Mesenchymal stem cell (in vitro differentiated cells and primary cell): ENCODE results near the gene RUBCNL.

Experiments
- DNase-seq: peaks from one replicate; pipeline ENCODE4 v3.0.0-alpha.2; 2013
- H2AFZ ChIP-seq: one replicate; pipeline ENCODE4 v1.6.1; 2013; ENCODE audit warnings: low read depth, mild to moderate bottlenecking, control low read depth, inconsistent platforms, low read length, moderate library complexity
- H2AK5ac ChIP-seq: 2 replicates; pipeline ENCODE4 v1.6.1; 2013; ENCODE audit warnings: low read length, moderate library complexity, mild to moderate bottlenecking, inconsistent platforms; ENCODE audit not compliant: severe bottlenecking
- H2BK120ac ChIP-seq: one replicate; pipeline ENCODE4 v1.6.1; 2013; ENCODE audit warnings: low read depth, mild to moderate bottlenecking, inconsistent platforms, low read length, moderate library complexity
- H2BK12ac ChIP-seq, 2 experiments: one replicate each; pipeline ENCODE4 v1.6.1; 2013; ENCODE audit warnings: inconsistent platforms in 2 of 2, low read length in 2 of 2, mild to moderate bottlenecking in 2 of 2, moderate library complexity in 2 of 2, control low read depth in 1 of 2
- H2BK15ac ChIP-seq: one replicate; pipeline ENCODE4 v1.6.1; 2013; ENCODE audit warnings: mild to moderate bottlenecking, low read depth, inconsistent platforms; ENCODE audit not compliant: poor library complexity, severe bottlenecking
- H2BK5ac ChIP-seq: 2 replicates; pipeline ENCODE4 v1.6.1; 2013; ENCODE audit warnings: low read depth, mild to moderate bottlenecking, low read length, control low read depth, inconsistent platforms; ENCODE audit not compliant: poor library complexity, severe bottlenecking
- H3K14ac ChIP-seq, 2 experiments: one replicate each; pipeline ENCODE4 v1.6.1; 2013; ENCODE audit warnings: inconsistent platforms in 2 of 2, low read length in 2 of 2, control low read depth in 1 of 2, mild to moderate bottlenecking in 1 of 2, moderate library complexity in 1 of 2
- H3K18ac ChIP-seq, 2 experiments: one replicate each; pipeline ENCODE4 v1.6.1; 2013; ENCODE audit warnings: inconsistent platforms in 2 of 2, low read length in 2 of 2, control low read depth in 1 of 2, low read depth in 1 of 2, mild to moderate bottlenecking in 1 of 2
- H3K23ac ChIP-seq, 2 experiments: one replicate each; pipeline ENCODE4 v1.6.1; 2013; ENCODE audit warnings: inconsistent platforms in 2 of 2, low read length in 2 of 2, mild to moderate bottlenecking in 2 of 2, moderate library complexity in 2 of 2, control low read depth in 1 of 2
- H3K27ac ChIP-seq: 2 replicates; pipeline ENCODE4 v1.5.1; 2013; ENCODE audit warnings: mild to moderate bottlenecking, moderate library complexity, low read length, control low read depth, inconsistent platforms; ENCODE audit not compliant: poor library complexity, severe bottlenecking
- H3K27me3 ChIP-seq, 2 experiments: 2 replicates each; pipeline versions ENCODE4 v1.6.1 to v1.7.0; 2013; ENCODE audit warnings: low read length in 2 of 2, mild to moderate bottlenecking in 2 of 2, moderate library complexity in 2 of 2, control low read depth in 1 of 2, inconsistent platforms in 1 of 2; ENCODE audit not compliant: control insufficient read depth in 1 of 2, insufficient read depth in 1 of 2
- H3K36me3 ChIP-seq, 2 experiments: 2 replicates each; pipeline versions ENCODE4 v1.6.1 to v1.7.0; 2013; ENCODE audit warnings: low read length in 2 of 2, control low read depth in 1 of 2, inconsistent platforms in 1 of 2, low read depth in 1 of 2, mild to moderate bottlenecking in 1 of 2; ENCODE audit not compliant: insufficient read depth in 2 of 2, control insufficient read depth in 1 of 2
- H3K4ac ChIP-seq, 2 experiments: one replicate each; pipeline ENCODE4 v1.6.1; 2013; ENCODE audit warnings: inconsistent platforms in 2 of 2, low read length in 2 of 2, mild to moderate bottlenecking in 2 of 2, moderate library complexity in 2 of 2, control low read depth in 1 of 2, low read depth in 1 of 2
- H3K4me1 ChIP-seq: 2 replicates; pipeline ENCODE4 v1.6.1; 2013; ENCODE audit warnings: low read depth, low read length, control low read depth; ENCODE audit not compliant: control insufficient read depth, insufficient read depth
- H3K4me2 ChIP-seq: 2 replicates; pipeline ENCODE4 v1.6.1; 2013; ENCODE audit warnings: low read length, mild to moderate bottlenecking, inconsistent platforms; ENCODE audit not compliant: poor library complexity, severe bottlenecking
- H3K4me3 ChIP-seq, 2 experiments: 2 replicates each; pipeline versions ENCODE4 v1.5.1 to v1.7.0; 2013; ENCODE audit warnings: low read length in 2 of 2, mild to moderate bottlenecking in 2 of 2, control low read depth in 1 of 2, low read depth in 1 of 2; ENCODE audit not compliant: insufficient read depth in 1 of 2
- H3K79me1 ChIP-seq: replicated peaks from 2 replicates; pipeline ENCODE4 v1.6.1; 2013; ENCODE audit warnings: mild to moderate bottlenecking, control low read depth, low read length, inconsistent platforms; ENCODE audit not compliant: poor library complexity, severe bottlenecking
- H3K9ac ChIP-seq: 2 replicates; pipeline ENCODE4 v1.7.0; 2013; ENCODE audit warnings: mild to moderate bottlenecking, low read length, moderate library complexity
- H3K9me3 ChIP-seq: 2 replicates; pipeline ENCODE4 v1.7.0; 2013; ENCODE audit warnings: mild to moderate bottlenecking, low read length; ENCODE audit not compliant: control insufficient read depth
- H4K8ac ChIP-seq: one replicate; pipeline ENCODE4 v1.6.1; 2013; ENCODE audit warnings: inconsistent platforms, mild to moderate bottlenecking, low read length, moderate library complexity
- H4K91ac ChIP-seq: one replicate; pipeline ENCODE4 v1.6.1; 2013; ENCODE audit warnings: mild to moderate bottlenecking, low read length, inconsistent platforms
- WGBS: methylation state at CpG from one replicate; pipeline ENCODE4 v1.1.7; 2013; ENCODE audit warnings: mixed read lengths; 5-methylcytosine and 5-hydroxymethylcytosine counted together

Gene RUBCNL

DNA sequence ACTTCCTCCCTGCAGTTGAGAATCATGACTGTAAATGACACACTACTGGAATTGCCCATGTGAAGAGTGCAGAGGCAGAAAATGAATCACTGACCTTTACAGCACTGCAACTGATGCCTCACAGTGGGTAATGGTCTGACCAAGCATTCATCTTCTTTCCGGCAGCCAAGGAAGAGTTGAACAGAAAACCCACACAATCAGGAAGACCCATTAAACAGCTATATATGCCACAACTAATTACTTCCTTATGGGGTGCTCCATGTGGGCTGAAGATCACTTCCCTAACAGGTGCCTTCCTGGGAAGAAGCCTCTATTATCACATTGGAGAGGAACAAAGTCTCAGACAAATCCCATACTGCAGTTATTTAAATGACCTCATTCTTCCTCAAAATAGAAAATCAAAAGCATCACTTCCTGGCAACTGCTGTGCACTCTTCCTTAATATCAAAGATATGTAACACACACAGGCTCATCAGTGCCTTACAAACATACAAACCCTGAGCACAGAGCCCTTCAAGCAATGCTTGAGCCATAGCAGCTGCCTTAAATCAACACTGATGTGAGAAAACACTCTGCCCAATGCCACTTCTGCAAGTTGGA, 45.8 kb downstream of the RUBCNL start:
- no peaks in the 10 kb centered on the region for H3K27me3 ChIP-seq
- H2BK5ac ChIP-seq: no peak overlapping the region
- no peak overlapping the region for H3K23ac ChIP-seq
- H3K14ac ChIP-seq: no peak overlapping the region
- peak; percentile 69 for DNase-seq
- no peaks in the 10 kb centered on the region for H3K9me3 ChIP-seq
- no peak overlapping the region for H2BK15ac ChIP-seq
- no peak overlapping the region for H3K4me2 ChIP-seq
- H3K18ac ChIP-seq: no peak overlapping the region
- H3K9ac ChIP-seq: peak overlapping the region; percentile 59
- H2BK120ac ChIP-seq: no peak overlapping the region
- H4K8ac ChIP-seq: no peak overlapping the region
- no peak overlapping the region for H3K4me3 ChIP-seq
- peaks cover 17% of the 10 kb centered on the region for H3K4me1 ChIP-seq
- 89% methylated on average over 1 of the region's 1 CpG for WGBS
- H3K4ac ChIP-seq: no peak overlapping the region
- no peak overlapping the region for H2BK12ac ChIP-seq
- no peak overlapping the region for H4K91ac ChIP-seq
- H3K79me1 ChIP-seq: no peaks in the 10 kb centered on the region
- H2AFZ ChIP-seq: no peak overlapping the region
- H2AK5ac ChIP-seq: no peak overlapping the region
- no peak overlapping the region for H3K27ac ChIP-seq
- peaks cover 0 to 45% of the 10 kb centered on the region in 2 experiments for H3K36me3 ChIP-seq

DNA sequence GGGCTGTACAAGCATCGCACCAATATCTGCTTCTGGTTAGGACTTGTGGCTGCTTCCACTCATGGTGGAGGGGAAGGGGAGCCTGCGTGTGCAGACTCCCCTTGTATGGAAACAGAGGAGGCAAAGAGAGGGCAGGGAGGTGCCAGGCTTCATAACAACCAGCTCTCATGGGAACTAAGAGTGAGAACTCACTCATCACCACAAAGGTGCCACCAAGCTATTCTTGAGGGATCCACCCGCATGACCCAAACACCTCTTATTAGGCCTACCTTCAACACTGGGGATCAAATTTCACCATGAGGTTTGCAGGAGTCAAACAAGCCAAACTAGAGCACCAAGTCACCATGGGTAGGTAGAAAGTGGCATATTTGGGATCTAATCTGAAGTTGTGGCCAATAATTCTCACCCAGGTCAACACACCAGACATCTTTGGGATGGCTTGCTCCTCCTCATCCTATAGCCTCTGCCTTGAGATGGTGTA, 46.4 kb downstream of the RUBCNL start:
- H3K27me3 ChIP-seq: no peaks in the 10 kb centered on the region
- H3K4ac ChIP-seq: no peak overlapping the region
- 98% methylated on average over 3 of the region's 3 CpGs for WGBS
- no peak overlapping the region for H3K4me2 ChIP-seq
- no peak overlapping the region for H3K23ac ChIP-seq
- peak overlapping the region; percentile 59 for H3K9ac ChIP-seq
- no peak overlapping the region for H3K14ac ChIP-seq
- H3K4me1 ChIP-seq: peaks cover 17% of the 10 kb centered on the region
- no peak overlapping the region for H2AFZ ChIP-seq
- no peak overlapping the region for H2BK120ac ChIP-seq
- peak overlapping the region; percentile 28 for H2AK5ac ChIP-seq
- no peak overlapping the region for H3K4me3 ChIP-seq
- no peak overlapping the region for H3K27ac ChIP-seq
- H2BK15ac ChIP-seq: no peak overlapping the region
- H3K18ac ChIP-seq: no peak overlapping the region
- H3K36me3 ChIP-seq: peaks cover 0 to 45% of the 10 kb centered on the region in 2 experiments
- no peak overlapping the region for H2BK12ac ChIP-seq
- H3K79me1 ChIP-seq: no peaks in the 10 kb centered on the region
- H3K9me3 ChIP-seq: no peaks in the 10 kb centered on the region
- H4K8ac ChIP-seq: no peak overlapping the region
- H4K91ac ChIP-seq: no peak overlapping the region
- no peak overlapping the region for H2BK5ac ChIP-seq
- no peak for DNase-seq

DNA sequence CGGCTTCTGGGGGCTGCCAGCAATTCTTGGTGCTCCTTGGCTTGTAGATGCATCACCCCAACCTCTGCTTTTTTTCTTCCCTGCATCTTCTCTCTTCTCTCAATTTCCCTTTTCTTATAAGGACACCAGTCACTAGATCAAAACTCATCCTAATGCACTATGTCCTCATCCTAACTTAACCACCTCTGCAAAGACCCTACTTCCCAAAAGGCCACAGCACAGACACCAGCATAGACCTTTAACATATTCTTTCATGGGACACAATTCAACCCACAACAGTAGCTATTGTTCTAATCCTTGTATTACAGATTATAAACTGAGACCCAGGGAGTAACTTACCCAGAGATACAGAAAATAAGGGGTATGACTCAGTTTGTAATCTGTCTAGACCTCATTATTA, 47.0 kb downstream of the RUBCNL start:
- Histone ChIP-seq H3K23ac (no peak overlapping the region), H4K91ac (no peak overlapping the region), H3K27me3 (no peaks in the 10 kb centered on the region), H2BK120ac (no peak overlapping the region), H4K8ac (no peak overlapping the region), H3K18ac (no peak overlapping the region), H3K14ac (no peak overlapping the region), H3K9ac (no peak overlapping the region), H3K4me3 (no peak overlapping the region), H3K27ac (no peak overlapping the region), H2BK15ac (no peak overlapping the region), H2AFZ (no peak overlapping the region), H2BK12ac (no peak overlapping the region), H3K4ac (no peak overlapping the region), H3K9me3 (no peaks in the 10 kb centered on the region), H2BK5ac (no peak overlapping the region), H3K79me1 (no peaks in the 10 kb centered on the region), H2AK5ac (no peak overlapping the region), H3K4me2 (no peak overlapping the region), H3K36me3 (peaks cover 0 to 40% of the 10 kb centered on the region in 2 experiments), H3K4me1 (peaks cover 17% of the 10 kb centered on the region)
- DNase-seq: no peak
- WGBS: 100% methylated on average over 1 of the region's 1 CpG

DNA sequence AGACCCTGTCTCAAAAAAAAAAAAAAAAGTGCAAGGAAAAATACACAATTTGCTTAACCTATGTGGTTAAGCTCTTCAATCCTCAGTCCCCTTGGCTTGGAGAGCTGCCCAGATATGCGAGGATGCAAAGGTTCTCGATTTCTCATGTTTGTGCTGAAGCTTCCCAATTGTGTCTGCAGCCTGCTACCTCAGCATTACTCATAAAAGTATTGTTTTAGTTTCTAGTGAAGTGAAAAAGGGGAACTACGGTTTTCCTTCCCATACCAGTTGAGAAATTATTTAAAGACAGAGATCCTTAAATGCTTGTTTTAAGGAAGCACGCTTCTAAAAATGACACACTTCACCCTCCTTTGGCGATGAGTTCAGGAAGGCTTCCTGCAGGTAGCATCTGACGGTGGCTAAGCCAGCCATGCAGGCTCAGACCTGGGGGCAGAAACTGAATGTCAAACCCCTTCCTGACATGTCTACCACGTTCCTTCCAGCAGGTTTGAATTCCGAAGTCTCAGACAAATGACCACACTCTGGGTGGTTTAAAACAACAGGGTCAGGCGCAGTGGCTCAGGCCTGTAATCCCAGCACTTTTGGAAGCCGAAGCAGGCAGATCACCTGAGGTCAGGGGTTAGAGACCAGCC, 47.9 kb downstream of the RUBCNL start:
- Histone ChIP-seq H2BK15ac (no peak overlapping the region), H2BK12ac (no peak overlapping the region), H2AK5ac (no peak overlapping the region), H3K9me3 (no peaks in the 10 kb centered on the region), H3K23ac (no peak overlapping the region), H3K4me3 (no peak overlapping the region), H3K79me1 (no peaks in the 10 kb centered on the region), H4K91ac (no peak overlapping the region), H2BK5ac (no peak overlapping the region), H3K4me1 (peaks cover 17% of the 10 kb centered on the region), H3K4me2 (no peak overlapping the region), H3K27ac (peak overlapping the region; percentile 65), H3K27me3 (no peaks in the 10 kb centered on the region), H4K8ac (no peak overlapping the region), H3K14ac (no peak overlapping the region), H2BK120ac (no peak overlapping the region), H3K4ac (no peak overlapping the region), H3K9ac (no peak overlapping the region), H2AFZ (no peak overlapping the region), H3K36me3 (peaks cover 0 to 32% of the 10 kb centered on the region in 2 experiments), H3K18ac (no peak overlapping the region)
- no peak for DNase-seq
- 80% methylated on average over 9 of the region's 10 CpGs for WGBS
